NCI-H128 (cell line): ENCODE results near the gene PCDHA7.
"Not testable (repeated sequence)": the region's sequence is repeated elsewhere in the genome, so short reads cannot be mapped to it uniquely, and the experiment has no call there.

Experiments used
- DNase-seq: peaks from one replicate; lab custom pipeline; 2025; ENCODE audit not compliant: unreplicated experiment; lab: John Stamatoyannopoulos, UW

PCDHA7 gene

DNA sequence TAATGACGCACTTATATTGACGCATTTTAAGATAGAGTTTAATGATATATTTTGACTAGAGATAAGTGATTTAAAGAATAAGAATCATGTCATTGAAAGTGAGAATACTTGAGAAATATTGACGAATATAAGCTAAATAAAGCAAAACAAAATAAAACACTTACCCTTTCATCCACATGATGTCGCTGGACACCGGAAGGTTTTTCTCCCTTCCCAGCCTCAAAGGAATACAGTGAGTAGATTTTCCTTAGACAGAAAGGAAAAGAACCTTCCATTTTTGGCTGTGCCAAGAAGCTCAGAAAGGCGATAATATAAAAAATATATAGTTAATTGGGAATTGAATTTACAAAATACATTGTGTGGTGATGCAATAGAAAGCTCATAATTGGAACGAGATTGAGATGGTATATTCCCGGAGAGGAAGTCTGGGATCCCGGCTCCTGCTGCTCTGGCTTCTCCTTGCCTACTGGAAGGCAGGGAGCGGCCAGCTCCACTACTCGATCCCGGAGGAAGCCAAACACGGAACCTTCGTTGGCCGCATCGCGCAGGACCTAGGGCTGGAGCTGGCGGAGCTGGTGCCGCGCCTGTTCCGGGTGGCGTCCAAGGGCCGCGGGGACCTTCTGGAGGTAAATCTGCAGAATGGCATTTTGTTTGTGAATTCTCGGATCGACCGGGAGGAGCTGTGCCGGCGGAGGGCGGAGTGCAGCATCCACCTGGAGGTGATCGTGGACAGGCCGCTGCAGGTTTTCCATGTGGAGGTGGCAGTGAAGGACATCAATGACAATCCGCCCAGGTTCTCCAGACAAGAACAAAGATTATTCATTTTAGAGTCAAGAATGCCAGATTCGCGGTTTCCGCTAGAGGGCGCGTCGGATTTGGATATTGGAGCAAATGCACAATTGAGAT, 12.4 kb upstream of the PCDHA7 start, which contains the start of gene PCDHA5:
TSS of gene PCDHA5 (plus strand) at position 239 of the 906 bp plus-strand sequence.
- DNase-seq, result no peak

DNA sequence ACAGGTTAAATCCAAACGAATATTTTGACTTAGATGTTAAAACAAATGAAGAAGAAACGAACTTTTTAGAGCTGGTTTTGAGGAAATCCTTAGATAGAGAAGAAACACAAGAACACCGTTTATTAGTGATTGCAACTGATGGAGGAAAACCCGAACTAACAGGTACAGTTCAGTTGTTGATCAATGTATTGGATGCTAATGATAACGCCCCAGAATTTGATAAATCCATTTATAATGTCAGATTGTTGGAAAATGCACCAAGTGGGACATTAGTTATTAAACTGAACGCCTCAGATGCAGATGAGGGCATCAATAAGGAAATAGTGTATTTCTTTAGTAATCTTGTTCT, 11.8 kb upstream of the PCDHA7 start:
- no peak for DNase-seq

DNA sequence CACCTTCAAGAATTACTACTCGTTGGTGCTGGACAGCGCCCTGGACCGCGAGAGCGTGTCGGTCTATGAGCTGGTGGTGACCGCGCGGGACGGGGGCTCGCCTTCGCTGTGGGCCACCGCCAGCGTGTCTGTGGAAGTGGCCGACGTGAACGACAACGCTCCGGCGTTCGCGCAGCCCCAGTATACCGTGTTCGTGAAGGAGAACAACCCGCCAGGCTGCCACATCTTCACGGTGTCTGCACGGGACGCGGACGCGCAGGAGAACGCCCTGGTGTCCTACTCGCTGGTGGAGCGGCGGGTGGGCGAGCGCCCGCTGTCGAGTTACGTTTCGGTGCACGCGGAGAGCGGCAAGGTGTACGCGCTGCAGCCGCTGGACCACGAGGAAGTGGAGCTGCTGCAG, 11.1 kb upstream of the PCDHA7 start:
- not testable (repeated sequence) for DNase-seq

DNA sequence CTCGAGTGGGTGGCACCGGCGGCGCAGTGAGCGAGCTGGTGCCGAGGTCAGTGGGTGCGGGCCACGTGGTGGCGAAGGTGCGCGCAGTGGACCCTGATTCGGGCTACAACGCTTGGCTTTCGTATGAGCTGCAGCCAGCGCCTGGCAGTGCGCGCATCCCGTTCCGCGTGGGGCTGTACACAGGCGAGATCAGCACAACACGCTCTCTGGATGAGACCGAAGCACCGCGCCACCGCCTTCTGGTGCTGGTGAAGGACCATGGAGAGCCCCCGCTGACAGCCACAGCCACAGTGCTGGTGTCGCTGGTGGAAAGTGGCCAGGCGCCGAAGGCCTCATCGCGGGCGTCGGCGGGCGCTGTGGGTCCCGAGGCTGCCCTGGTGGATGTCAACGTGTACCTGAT, 10.6 kb upstream of the PCDHA7 start:
- DNase-seq, result no peak

DNA sequence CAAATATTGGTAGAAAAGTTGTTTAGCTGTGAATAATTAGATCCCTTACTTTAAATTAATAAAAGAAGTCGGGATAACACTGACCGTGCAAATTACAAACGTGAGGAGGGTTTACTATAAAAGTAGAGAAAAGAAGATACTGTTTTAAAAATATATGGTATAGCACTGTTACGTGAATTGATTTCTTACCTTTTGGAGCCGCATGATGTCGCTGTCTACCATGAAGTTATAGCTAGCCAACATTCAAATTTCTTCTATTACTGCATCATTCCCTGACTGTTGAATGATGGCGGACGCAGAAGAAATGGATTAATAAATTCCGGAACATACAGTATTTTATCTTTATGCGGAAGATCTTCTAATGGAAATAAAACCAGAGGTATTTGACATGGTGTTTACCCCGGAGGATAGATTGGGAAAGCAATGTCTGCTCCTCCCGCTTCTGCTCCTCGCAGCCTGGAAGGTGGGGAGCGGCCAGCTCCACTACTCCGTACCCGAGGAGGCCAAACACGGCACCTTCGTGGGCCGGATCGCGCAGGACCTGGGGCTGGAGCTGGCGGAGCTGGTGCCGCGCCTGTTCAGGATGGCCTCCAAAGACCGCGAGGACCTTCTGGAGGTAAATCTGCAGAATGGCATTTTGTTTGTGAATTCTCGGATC, 6.2 kb upstream of the PCDHA7 start, which contains the start of gene PCDHA6:
TSS of gene PCDHA6 (plus strand) at position 257 of the 658 bp plus-strand sequence. CDS start at position 389, 132 bp downstream.
- DNase-seq, result no peak

DNA sequence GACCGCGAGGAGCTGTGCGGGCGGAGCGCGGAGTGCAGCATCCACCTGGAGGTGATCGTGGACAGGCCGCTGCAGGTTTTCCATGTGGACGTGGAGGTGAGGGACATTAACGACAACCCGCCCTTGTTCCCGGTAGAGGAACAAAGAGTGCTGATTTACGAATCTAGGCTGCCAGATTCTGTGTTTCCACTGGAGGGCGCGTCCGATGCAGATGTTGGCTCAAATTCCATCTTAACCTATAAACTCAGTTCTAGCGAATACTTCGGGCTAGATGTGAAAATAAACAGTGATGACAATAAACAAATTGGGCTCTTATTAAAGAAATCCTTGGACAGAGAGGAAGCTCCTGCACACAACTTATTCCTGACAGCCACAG, 5.7 kb upstream of the PCDHA7 start:
- DNase-seq, result no peak

DNA sequence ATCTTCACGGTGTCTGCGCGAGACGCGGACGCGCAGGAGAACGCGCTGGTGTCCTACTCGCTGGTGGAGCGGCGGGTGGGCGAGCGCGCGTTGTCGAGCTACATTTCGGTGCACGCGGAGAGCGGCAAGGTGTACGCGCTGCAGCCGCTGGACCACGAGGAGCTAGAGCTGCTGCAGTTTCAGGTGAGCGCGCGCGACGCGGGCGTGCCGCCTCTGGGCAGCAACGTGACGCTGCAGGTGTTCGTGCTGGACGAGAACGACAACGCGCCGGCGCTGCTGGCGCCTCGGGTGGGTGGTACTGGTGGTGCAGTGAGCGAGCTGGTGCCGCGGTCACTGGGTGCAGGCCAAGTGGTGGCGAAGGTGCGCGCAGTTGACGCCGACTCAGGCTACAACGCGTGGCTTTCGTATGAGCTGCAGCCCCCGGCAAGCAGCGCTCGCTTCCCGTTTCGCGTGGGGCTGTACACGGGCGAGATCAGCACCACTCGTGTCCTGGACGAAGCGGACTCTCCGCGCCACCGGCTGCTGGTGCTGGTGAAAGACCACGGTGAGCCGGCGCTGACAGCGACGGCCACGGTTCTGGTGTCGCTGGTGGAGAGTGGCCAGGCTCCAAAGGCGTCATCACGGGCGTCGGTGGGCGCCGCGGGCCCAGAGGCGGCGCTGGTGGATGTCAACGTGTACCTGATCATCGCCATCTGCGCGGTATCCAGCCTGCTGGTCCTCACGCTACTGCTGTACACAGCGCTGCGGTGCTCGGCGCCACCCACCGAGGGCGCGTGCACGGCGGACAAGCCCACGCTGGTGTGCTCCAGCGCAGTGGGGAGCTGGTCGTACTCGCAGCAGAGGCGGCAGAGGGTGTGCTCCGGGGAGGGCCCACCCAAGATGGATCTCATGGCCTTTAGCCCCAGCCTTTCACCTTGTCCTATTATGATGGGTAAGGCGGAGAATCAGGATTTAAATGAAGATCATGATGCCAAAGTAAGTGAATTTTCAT, 4.3 kb upstream of the PCDHA7 start:
- DNase-seq, result not testable (repeated sequence)

DNA sequence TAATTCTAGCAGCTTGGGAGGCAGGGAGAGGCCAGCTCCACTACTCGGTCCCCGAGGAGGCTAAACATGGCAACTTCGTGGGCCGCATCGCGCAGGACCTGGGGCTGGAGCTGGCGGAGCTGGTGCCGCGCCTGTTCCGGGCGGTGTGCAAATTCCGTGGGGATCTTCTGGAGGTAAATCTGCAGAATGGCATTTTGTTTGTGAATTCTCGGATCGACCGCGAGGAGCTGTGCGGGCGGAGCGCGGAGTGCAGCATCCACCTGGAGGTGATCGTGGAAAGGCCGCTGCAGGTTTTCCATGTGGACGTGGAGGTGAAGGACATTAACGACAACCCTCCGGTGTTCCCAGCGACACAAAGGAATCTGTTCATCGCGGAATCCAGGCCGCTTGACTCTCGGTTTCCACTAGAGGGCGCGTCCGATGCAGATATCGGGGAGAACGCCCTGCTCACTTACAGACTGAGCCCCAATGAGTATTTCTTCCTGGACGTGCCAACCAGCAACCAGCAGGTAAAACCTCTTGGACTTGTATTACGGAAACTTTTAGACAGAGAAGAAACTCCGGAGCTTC, 455 bp downstream of the PCDHA7 start:
- DNase-seq, result not testable (repeated sequence)

DNA sequence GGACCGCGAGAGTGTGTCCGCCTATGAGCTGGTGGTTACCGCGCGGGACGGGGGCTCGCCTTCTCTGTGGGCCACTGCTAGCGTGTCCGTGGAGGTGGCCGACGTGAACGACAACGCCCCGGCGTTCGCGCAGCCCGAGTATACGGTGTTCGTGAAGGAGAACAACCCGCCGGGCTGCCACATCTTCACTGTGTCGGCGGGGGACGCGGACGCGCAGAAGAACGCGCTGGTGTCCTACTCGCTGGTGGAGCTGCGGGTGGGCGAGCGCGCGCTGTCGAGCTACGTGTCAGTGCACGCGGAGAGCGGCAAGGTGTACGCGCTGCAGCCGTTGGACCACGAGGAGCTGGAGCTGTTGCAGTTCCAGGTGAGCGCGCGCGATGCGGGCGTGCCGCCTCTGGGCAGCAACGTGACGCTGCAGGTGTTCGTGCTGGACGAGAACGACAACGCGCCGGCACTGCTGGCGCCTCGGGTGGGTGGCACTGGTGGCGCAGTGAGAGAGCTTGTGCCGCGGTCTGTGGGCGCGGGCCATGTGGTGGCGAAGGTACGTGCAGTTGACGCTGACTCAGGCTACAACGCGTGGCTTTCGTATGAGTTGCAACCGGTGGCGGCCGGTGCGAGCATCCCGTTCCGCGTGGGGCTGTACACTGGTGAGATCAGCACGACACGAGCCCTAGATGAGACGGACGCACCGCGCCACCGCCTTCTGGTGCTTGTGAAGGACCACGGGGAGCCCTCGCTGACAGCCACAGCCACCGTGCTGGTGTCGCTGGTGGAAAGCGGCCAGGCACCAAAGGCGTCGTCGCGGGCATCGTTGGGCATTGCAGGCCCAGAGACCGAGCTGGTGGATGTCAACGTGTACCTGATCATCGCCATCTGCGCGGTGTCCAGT, 1.8 kb downstream of the PCDHA7 start:
- no peak for DNase-seq

DNA sequence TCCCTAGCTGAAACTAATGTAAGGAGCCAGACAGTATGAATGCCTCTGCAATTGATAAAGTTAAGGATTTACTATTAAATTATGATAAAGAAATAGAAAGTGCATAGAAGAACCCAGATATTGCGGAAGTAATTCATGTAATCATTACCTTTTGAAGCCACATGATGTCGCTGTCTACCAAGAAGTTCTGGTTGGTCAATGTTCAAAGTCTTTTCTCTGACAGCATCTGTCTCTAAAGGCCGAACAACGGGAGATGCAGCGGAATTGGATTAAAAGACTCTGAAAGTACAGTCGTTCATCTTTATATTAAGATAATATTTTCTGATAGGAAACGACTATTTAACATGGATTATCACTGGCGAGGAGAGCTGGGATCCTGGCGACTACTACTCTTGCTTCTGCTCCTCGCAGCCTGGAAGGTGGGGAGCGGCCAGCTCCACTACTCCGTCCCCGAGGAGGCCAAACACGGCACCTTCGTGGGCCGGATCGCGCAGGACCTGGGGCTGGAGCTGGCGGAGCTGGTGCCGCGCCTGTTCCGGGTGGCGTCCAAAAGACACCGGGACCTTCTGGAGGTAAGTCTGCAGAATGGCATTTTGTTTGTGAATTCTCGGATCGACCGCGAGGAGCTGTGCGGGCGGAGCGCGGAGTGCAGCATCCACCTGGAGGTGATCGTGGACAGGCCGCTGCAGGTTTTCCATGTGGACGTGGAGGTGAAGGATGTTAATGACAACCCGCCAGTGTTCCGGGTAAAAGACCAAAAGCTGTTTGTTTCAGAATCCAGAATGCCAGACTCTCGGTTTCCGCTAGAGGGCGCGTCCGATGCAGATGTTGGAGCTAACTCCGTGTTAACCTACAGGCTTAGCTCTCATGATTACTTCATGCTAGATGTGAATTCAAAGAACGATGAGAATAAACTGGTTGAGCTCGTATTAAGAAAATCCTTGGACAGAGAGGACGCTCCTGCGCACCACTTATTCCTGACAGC, 7.2 kb downstream of the PCDHA7 start, which contains the start of gene PCDHA8:
TSS of gene PCDHA8 (plus strand) at position 210 of the 985 bp plus-strand sequence. CDS start at position 345, 135 bp downstream.
- no peak for DNase-seq

DNA sequence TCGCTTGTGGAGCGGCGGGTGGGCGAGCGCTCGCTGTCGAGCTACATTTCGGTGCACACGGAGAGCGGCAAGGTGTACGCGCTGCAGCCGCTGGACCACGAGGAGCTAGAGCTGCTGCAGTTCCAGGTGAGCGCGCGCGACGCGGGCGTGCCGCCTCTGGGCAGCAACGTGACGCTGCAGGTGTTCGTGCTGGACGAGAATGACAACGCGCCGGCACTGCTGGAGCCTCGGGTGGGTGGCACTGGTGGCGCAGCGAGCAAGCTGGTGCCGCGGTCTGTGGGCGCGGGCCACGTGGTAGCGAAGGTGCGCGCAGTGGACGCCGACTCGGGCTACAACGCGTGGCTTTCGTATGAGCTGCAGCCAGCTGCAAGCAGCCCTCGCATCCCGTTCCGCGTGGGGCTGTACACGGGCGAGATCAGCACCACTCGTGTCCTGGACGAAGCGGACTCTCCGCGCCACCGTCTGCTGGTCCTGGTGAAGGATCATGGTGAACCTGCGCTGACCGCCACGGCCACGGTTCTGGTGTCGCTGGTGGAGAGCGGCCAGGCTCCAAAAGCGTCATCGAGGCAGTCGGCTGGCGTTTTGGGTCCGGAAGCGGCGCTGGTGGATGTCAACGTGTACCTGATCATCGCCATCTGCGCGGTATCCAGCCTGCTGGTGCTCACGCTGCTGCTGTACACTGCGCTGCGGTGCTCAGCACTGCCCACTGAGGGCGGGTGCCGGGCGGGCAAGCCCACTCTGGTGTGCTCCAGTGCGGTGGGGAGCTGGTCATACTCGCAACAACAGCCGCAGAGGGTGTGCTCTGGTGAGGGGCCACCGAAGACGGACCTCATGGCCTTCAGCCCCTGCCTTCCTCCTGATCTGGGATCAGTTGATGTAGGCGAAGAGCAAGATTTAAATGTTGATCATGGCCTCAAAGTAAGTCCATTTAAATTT, 9.0 kb downstream of the PCDHA7 start:
- DNase-seq, result no peak

DNA sequence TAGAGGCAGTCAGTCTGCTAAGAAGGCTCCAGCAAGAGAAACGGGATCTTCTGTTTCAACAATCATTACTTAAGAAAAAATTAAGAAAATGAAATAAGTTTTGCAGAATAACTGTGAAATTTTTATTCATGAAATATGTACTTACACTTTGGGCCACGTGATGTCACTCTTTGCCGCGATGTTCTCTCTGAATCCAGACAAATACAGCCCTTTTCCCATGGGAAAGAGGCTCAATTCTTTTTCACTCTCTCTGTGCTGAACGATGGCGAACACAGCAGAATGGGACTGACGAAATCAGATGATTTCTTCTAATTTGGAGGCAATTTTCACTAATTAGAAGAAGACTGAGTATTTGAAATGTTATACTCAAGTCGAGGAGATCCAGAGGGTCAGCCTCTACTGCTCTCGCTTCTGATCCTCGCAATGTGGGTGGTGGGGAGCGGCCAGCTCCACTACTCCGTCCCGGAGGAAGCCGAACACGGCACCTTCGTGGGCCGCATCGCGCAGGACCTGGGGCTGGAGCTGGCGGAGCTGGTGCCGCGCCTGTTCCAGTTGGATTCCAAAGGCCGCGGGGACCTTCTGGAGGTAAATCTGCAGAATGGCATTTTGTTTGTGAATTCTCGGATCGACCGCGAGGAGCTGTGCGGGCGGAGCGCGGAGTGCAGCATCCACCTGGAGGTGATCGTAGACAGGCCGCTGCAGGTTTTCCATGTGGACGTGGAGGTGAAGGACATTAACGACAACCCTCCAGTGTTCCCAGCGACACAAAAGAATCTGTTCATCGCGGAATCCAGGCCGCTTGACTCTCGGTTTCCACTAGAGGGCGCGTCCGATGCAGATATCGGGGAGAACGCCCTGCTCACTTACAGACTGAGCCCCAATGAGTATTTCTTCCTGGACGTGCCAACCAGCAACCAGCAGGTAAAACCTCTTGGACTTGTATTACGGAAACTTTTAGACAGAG, 14.4 kb downstream of the PCDHA7 start, which contains the start of gene PCDHA9:
TSS of gene PCDHA9 (plus strand) at position 244 of the 964 bp plus-strand sequence. CDS start at position 358, 114 bp downstream.
- not testable (repeated sequence) for DNase-seq

DNA sequence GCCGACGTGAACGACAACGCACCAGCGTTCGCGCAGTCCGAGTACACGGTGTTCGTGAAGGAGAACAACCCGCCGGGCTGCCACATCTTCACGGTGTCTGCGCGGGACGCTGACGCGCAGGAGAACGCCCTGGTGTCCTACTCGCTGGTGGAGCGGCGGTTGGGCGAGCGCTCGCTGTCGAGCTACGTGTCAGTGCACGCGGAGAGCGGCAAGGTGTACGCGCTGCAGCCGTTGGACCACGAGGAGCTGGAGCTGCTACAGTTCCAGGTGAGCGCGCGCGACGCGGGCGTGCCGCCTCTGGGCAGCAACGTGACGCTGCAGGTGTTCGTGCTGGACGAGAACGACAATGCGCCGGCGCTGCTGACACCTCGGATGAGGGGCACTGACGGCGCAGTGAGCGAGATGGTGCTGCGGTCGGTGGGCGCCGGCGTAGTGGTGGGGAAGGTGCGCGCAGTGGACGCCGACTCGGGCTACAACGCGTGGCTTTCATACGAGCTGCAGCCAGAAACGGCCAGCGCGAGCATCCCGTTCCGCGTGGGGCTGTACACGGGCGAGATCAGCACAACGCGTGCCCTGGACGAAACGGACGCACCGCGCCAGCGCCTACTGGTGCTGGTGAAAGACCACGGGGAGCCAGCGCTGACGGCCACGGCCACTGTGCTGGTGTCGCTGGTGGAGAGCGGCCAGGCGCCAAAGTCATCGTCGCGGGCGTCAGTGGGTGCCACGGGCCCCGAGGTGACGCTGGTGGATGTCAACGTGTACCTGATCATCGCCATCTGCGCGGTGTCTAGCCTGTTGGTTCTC, 16.0 kb downstream of the PCDHA7 start:
- not testable (repeated sequence) for DNase-seq

DNA sequence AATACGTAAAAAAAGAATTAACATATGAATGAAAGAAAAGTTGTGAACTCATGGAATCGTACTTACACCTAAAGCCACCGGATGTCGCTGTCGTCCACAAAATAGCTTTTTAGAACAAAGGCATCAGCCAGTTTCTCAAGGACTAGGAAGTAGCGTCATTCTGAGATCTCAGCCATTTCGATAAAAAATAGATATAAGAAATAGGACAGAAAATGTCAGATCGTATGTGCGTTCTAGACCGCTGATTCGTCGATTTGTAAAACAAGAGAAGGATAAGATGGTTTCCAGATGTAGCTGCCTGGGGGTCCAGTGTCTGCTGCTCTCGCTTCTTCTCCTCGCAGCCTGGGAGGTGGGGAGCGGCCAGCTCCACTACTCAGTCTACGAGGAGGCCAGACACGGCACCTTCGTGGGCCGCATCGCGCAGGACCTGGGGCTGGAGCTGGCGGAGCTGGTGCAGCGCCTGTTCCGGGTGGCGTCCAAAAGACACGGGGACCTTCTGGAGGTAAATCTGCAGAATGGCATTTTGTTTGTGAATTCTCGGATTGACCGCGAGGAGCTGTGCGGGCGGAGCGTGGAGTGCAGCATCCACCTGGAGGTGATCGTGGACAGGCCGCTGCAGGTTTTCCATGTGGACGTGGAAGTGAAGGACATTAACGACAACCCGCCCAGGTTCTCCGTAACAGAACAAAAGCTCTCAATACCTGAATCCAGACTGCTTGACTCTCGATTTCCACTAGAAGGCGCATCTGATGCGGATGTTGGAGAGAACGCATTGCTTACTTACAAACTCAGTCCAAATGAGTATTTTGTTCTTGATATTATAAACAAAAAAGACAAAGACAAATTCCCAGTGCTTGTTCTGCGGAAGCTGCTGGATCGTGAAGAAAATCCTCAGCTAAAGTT, 22.0 kb downstream of the PCDHA7 start, which contains the start of gene PCDHA10:
TSS of gene PCDHA10 (plus strand) at position 126 of the 903 bp plus-strand sequence. CDS start at position 278, 152 bp downstream.
- DNase-seq, result no peak
